PFSK-1 (cell line): ENCODE data around the gene PTPN5.

Experiments used
- FOXP2 ChIP-seq: optimal IDR thresholded peaks from 2 replicates; pipeline ENCODE3; 2011; ENCODE audit warnings: borderline replicate concordance, control low read depth, inconsistent platforms; ENCODE audit not compliant: insufficient read depth; ENCODE audit errors: extremely low read length, extremely low read depth
- POLR2AphosphoS5 ChIP-seq: IDR thresholded peaks from 2 replicates; pipeline ENCODE4 v1.6.1; 2012; ENCODE audit warnings: low read depth, mild to moderate bottlenecking, control low read depth, low read length, moderate library complexity
- SIN3A ChIP-seq: IDR thresholded peaks from 2 replicates; pipeline ENCODE4 v1.6.1; 2012; ENCODE audit warnings: mild to moderate bottlenecking, low read length, moderate library complexity, borderline replicate concordance; ENCODE audit not compliant: insufficient read depth
- TF ChIP-seq, protein P1 (sequence below), 2 experiments: IDR thresholded peaks; 2 replicates each; pipeline versions ENCODE4 v1.6.1 to v1.8.0; 2011 to 2012; ENCODE audit warnings: low read depth in 2 of 2, low read length in 2 of 2, control low read depth in 1 of 2, inconsistent platforms in 1 of 2, mild to moderate bottlenecking in 1 of 2, moderate library complexity in 1 of 2; ENCODE audit not compliant: insufficient read depth in 1 of 2

DNA sequence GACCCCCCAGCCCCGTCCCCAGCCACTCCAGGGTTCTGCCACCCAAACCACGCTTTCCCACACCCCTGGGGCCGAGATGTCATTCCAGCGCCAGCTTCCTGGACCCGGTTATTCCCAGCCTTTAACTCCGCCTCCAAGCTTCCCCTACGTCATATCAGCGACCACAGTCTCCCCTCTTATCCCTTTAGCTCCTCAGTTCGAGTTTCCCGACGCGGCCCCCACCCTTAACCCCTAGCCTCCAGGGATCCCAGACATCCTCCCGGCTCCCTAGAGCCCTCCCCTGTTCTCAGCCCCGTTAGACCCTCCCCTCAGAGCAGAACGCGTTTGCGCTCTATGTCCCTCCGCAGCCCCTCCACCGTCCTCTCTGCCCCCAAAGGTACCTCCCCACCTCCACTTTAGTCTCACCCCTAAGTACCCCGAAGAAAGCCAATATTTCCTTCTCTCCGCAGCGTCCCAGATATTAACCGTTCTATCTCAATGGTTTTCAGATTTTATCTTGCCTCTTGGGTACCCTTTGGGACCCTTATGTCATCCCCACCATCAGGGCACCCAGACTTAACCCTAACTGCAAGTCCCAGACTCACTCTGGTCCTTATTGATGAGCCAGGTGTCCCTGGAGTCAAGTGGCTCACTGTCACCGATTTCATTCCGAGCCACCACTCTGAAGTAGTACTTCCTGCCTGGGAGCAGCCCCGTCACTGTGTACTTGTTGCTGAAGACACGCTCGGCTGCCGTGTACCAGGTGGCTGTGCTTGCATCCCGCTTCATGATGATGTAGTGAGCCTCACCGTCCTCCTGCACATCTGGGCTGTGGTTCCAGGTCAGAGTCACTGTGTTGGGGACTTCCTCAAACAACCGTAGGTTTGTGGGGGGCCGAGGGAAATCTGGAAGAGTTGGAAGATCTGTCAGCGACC lies 85.0 kb downstream of the PTPN5 start:
- TF ChIP-seq POLR2AphosphoS5 (no peak), SIN3A (no peak), FOXP2 (no peak)
- TF ChIP-seq, protein P1, sequence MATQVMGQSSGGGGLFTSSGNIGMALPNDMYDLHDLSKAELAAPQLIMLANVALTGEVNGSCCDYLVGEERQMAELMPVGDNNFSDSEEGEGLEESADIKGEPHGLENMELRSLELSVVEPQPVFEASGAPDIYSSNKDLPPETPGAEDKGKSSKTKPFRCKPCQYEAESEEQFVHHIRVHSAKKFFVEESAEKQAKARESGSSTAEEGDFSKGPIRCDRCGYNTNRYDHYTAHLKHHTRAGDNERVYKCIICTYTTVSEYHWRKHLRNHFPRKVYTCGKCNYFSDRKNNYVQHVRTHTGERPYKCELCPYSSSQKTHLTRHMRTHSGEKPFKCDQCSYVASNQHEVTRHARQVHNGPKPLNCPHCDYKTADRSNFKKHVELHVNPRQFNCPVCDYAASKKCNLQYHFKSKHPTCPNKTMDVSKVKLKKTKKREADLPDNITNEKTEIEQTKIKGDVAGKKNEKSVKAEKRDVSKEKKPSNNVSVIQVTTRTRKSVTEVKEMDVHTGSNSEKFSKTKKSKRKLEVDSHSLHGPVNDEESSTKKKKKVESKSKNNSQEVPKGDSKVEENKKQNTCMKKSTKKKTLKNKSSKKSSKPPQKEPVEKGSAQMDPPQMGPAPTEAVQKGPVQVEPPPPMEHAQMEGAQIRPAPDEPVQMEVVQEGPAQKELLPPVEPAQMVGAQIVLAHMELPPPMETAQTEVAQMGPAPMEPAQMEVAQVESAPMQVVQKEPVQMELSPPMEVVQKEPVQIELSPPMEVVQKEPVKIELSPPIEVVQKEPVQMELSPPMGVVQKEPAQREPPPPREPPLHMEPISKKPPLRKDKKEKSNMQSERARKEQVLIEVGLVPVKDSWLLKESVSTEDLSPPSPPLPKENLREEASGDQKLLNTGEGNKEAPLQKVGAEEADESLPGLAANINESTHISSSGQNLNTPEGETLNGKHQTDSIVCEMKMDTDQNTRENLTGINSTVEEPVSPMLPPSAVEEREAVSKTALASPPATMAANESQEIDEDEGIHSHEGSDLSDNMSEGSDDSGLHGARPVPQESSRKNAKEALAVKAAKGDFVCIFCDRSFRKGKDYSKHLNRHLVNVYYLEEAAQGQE (IDR thresholded peaks at IDR 0.05; ENCODE audit: insufficient read depth in 1 of 2, low read depth in 2 of 2, low read length in 2 of 2), result no peak
